HG03520 (cell line): ENCODE measurements around the gene ADGRB3.
A peak's percentile ranks its signal among the peaks of the same experiment; 100 is the strongest.

Experiments
- ATAC-seq: cut with Tn5 transposase; IDR thresholded peaks from one replicate; pipeline ENCODE4 v1.9.1; 2021; ENCODE audit warnings: mild to moderate bottlenecking, moderate library complexity; ENCODE audit not compliant: unreplicated experiment

ADGRB3 gene

DNA sequence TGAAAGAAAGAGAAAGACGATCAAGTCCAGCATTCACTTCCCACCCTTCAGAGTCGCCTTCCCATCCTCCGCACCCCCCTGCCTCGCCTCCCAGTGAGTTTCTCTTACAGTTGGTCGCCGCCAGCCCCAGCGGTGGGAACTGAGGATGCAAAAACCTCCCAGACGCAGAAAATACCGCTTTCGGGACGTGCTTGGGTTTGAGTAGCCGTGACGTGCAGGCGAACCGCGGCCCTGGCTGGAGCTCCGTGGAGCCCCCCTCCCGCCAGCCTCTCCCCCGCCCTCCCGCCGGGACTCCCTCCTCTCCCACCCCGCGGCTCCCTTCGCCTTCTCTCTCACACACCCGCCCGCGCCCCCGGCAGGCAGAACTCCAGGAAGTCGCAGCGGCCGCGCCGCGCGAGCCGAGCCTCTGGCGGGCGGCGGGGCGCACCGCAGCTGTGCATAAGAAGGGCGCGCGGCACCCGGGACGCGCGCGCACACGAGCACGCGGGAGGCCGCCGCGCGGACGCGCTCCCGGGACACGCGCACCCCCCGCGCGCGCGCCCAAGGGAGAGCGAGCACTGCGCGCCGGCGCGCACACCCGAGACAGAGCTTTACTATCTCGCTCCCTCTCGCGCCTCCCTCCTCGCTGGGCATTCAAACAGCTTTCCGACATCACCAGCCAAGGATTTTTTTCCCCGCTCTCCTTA is at the start of gene ADGRB3:
TSS of gene ADGRB3 (plus strand) at position 557 of the 686 bp plus-strand sequence. CDS start 3,394 bp downstream, outside the sequence.
- ATAC-seq, result peak; percentile 81

- no peak for ATAC-seq
Observed at GRCh38 chr6:68593558-68593957, 41.5 kb upstream of the ADGRB3 start.

GRCh38 chr6:68597642-68598041 is 37.4 kb upstream of the ADGRB3 start:
- ATAC-seq, result no peak

GRCh38 chr6:68615938-68616337 is 19.1 kb upstream of the ADGRB3 start:
- no peak for ATAC-seq

DNA sequence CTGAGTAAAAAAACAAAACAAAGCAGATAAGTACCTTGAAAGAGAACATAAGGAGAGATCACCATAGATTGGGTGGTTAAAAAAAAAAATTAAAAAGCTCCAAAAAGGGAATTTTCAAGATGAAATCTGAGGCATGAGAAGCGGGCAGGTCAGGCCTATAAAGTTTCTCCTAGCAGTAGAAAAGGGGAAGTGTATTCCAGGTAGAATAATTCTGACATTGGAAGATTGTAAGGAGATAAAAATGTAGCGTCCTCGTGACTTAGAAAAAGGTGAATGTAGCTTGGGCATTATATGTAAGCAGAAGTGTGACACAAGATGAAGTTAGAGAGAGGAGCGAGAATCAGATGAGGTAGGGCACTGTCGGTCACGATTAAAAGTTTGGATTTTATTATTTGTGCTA is 9.1 kb upstream of the ADGRB3 start:
- ATAC-seq, result no peak

DNA sequence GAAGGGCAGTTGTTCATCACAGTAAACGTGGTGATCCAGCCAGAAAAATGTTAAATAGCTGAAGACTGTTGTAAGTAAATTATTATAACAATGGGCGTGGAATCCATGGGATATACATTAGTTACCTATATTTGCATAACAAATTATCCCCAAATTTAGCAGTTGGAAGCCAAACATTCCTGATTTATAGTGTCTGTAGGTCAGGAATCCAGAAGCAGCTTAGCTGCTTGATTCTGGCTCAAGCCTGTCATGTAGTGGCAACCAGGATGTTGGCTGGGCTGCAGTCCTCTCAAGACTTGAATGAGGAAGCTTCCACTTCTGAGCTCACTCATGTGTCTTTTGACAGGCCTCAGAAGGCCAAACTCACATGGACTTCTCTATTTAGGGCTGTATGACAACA is 6.9 kb upstream of the ADGRB3 start:
- ATAC-seq, result no peak

GRCh38 chr6:68632734-68633133 is 2.3 kb upstream of the ADGRB3 start:
- no peak for ATAC-seq

DNA sequence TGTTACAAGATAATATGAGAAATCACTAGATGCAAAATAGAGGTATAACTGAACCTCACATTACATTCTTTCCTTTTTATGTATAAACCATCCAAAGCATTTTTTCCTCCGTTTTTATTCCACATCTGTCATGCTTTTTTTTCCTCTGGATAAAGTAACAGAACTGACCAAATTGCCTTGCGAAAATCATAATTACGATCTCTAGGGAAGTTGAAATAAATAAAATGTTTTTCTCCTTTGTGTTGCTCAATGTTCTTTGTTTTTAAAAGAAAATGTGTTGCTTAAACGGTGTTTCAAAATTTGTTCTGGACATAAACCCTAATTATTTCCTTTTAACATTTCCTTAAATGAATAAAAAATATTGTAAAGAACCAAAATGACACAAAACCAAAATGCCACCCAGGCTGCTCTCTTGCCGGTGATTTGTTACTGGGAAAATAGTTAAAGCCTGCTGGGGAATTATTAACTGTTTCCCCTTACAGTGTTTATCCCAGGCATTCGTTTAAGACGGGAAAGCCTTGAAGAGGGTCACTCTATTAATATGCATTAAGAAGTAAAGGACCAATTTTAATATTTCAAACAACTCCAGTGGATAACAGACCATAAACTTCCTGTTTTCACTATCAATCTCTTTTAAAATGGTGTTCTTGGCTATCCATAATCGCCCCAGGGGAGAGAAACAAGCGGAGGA is 1.7 kb upstream of the ADGRB3 start:
- ATAC-seq, result no peak

GRCh38 chr6:68633972-68634725 is 933 bp upstream of the ADGRB3 start:
- ATAC-seq, result peak; percentile 13

DNA sequence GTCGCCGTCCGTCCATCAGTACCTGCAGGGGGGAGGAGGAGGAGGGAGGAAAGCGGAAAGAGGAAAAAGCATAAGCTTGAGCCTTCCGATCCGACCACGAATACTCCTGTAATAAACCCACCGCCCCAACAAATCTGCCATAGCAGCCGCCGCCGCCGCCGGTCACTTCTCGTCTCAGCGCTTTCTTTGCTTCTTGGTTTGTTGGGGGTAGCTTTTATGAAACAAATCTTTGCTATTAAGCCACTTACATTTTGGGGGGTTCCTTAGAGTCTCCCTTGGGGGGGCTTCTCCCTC is 277 bp downstream of the ADGRB3 start:
- no peak for ATAC-seq

GRCh38 chr6:68635706-68636513 is 828 bp downstream of the ADGRB3 start:
- no peak for ATAC-seq

DNA sequence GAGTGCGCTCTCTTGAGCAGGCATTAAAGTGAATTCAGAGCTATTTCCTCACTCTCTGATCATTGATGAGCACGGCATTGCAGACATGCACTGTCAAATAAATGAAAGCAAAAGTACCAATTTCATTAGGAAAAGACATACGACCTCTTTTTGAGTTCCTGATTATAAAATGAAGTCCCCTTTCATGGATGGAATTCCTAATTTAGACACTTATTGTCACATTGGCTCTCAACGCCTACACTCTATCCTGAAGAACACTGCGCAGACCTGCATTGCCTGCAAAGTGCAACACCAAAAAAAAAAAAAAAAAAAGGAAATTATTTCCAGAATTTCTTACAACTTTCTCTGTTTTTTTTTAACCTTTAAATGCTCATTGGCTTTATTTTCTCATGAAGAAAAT is 1.6 kb downstream of the ADGRB3 start:
- ATAC-seq, result no peak

DNA sequence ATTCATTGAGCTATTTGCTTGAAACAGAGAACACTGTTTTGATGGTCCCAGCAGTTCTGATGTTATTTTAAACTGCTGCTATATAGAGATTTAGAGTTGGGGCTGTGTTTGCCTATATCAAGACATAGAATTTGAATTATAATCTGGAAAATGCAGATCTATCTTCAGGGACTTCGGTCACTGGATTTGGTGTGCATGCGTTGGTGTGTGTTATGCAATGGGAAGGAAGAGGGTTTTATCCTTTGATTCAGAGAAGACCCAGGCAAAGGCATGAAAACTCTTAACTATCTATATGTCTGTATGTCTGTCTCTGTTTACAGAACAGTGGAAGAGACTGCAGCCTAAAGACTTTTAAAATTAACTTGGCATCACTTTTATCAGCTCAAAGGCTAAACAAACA is 2.0 kb downstream of the ADGRB3 start:
- no peak for ATAC-seq

DNA sequence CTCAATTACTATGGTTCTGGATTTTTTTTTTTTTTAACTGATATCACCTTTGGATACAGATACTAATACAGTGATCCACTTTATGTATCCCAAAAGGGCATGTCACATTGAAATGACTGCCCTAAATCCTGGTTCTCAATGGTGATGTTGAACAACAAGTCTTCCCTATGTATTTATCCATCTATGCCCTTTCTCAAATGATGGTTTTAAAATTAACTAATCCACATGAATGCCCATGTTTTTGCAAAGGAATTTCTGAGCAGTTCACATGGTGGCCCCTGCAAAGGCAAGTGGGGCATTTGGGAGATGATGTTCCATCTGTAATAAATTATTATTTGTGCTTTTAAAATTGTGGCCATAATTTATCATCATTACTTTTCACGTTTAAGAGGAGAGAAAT is 2.7 kb downstream of the ADGRB3 start:
- no peak for ATAC-seq

DNA sequence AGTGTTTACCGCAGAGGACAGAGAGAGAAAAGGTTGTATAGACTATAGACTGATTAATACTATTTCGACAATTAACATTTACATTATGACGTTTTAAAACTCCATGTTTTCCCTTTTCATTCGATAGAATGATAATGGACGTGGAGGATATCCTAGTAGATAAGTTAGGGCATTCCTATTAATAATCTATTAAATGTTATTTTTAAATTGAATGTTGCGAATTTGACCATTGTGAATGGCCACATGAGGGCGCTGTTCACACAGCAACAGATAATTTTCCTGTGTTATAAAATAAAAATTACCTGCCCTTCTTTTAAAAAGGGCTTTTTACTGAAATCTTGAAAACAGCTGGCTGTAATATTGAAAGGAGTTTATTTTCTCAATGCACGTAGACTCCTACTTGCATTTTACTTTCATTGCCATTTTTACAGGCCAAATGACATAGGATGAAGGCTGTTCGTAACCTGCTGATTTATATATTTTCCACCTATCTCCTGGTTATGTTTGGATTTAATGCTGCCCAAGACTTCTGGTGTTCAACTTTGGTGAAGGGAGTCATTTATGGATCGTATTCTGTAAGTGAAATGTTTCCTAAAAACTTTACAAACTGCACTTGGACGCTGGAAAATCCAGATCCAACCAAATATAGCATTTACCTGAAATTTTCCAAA is 3.3 kb downstream of the ADGRB3 start:
- no peak for ATAC-seq

DNA sequence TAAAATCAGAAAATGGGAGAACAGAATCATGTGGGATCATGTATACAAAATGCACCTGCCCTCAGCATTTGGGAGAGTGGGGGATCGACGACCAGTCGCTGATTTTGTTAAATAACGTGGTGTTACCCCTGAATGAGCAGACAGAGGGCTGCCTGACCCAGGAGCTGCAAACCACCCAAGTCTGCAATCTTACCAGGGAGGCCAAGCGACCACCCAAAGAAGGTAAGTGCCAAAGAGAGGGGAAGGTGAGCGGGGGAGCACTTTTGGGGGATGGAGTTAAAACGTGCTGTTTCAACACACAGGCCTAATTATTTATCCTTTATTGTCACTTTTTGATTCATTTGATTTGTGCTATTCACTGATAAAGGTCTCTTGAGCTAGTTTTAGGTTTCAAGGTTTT is 4.1 kb downstream of the ADGRB3 start:
- no peak for ATAC-seq

GRCh38 chr6:68639826-68640490 is 4.9 kb downstream of the ADGRB3 start:
- no peak for ATAC-seq

- no peak for ATAC-seq
Observed at GRCh38 chr6:68640491-68640835, 5.4 kb downstream of the ADGRB3 start.

- ATAC-seq, result no peak
Observed at GRCh38 chr6:68641172-68641571, 6.1 kb downstream of the ADGRB3 start.

- ATAC-seq, result no peak
Observed at GRCh38 chr6:68642081-68642480, 7.0 kb downstream of the ADGRB3 start.
